CD4-positive, alpha-beta T cell (primary cell): ENCODE data around the gene OR2Y1. TPM values are rescaled to one million over a fixed set of nuclear protein-coding genes. Genes with fewer than 3 reads are reported as not detected.
"Not testable (repeated sequence)": the region's sequence is repeated elsewhere in the genome, so short reads cannot be mapped to it uniquely, and the experiment has no call there.

Experiments
- ATAC-seq: fragments of 200-7000 bp; cut with Tn5 transposase; one replicate; pipeline ENCODE4 v1.10.0; 2022; ENCODE audit warnings: mild to moderate bottlenecking; ENCODE audit not compliant: poor library complexity
- CTCF ChIA-PET: fragments of 350-600 bp; sonication (Branson Sonifier 250); formaldehyde crosslinking; loops from one replicate; lab custom pipeline; 2021; ENCODE audit warnings: antibody characterized with exemption, inconsistent platforms; lab: Charles Lee
- POLR2A ChIA-PET: fragments of 350-600 bp; sonication (Branson Sonifier 250); formaldehyde crosslinking; loops from one replicate; lab custom pipeline; 2021; ENCODE audit warnings: antibody characterized with exemption, inconsistent platforms; lab: Charles Lee
- DNase-seq, 14 experiments: peaks; one replicate each; pipeline ENCODE4 v3.0.0-alpha.2; 2013 to 2020; ENCODE audit warnings: mixed read lengths in 2 of 14
- H3K27ac ChIP-seq, 2 donors: one replicate each; pipeline versions ENCODE4 v1.5.1 to v1.7.0; 2013; ENCODE audit warnings: low read length in 2 of 2, low read depth in 1 of 2, mild to moderate bottlenecking in 1 of 2
- H3K27me3 ChIP-seq, 2 experiments: 1 replicate in 1 of 2; 2 replicates in 1 of 2; pipeline versions ENCODE4 v1.6.1 to v1.7.0; 2013; ENCODE audit warnings: low read length in 2 of 2, control low read depth in 1 of 2, mild to moderate bottlenecking in 1 of 2, moderate library complexity in 1 of 2; ENCODE audit not compliant: insufficient read depth in 2 of 2, control insufficient read depth in 1 of 2
- H3K36me3 ChIP-seq: one replicate; pipeline ENCODE4 v1.6.1; 2013; ENCODE audit warnings: low read length, control low read depth; ENCODE audit not compliant: insufficient read depth
- H3K4me1 ChIP-seq: one replicate; pipeline ENCODE4 v1.6.1; 2013; ENCODE audit warnings: low read length, control low read depth; ENCODE audit not compliant: insufficient read depth
- H3K4me3 ChIP-seq: one replicate; pipeline ENCODE4 v1.5.1; 2013; ENCODE audit warnings: mild to moderate bottlenecking, low read length, moderate library complexity
- H3K9me3 ChIP-seq, 2 experiments: 1 replicate in 1 of 2; 2 replicates in 1 of 2; pipeline versions ENCODE4 v1.6.1 to v1.7.0; 2013; ENCODE audit warnings: low read length in 2 of 2, mild to moderate bottlenecking in 2 of 2, control low read depth in 1 of 2, moderate library complexity in 1 of 2; ENCODE audit not compliant: control insufficient read depth in 1 of 2, insufficient read depth in 1 of 2
- H3K27ac Mint-ChIP-seq: one replicate; pipeline ENCODE4 v1.8.0; 2020; ENCODE audit warnings: mixed read lengths
- H3K27me3 Mint-ChIP-seq: one replicate; pipeline ENCODE4 v1.8.0; 2021; ENCODE audit warnings: mixed read lengths
- H3K36me3 Mint-ChIP-seq: one replicate; pipeline ENCODE4 v1.8.0; 2021; ENCODE audit warnings: low read depth, mixed read lengths
- H3K4me1 Mint-ChIP-seq: one replicate; pipeline ENCODE4 v1.8.0; 2021; ENCODE audit warnings: low read depth, mixed read lengths
- H3K4me3 Mint-ChIP-seq: one replicate; pipeline ENCODE4 v1.8.0; 2020; ENCODE audit warnings: mild to moderate bottlenecking, mixed read lengths
- H3K9me3 Mint-ChIP-seq: one replicate; pipeline ENCODE4 v1.8.0; 2020; ENCODE audit warnings: mixed read lengths
- intact Hi-C, 2 experiments: fragments of 100-400 bp; cut with DNase I in 1 of 2; cut with micrococcal nuclease in 1 of 2; formaldehyde crosslinking; loops; one replicate each; pipeline versions ENCODE4 v1.15.1 to v1.9.0; 2023 to 2025; cut with DNase I, micrococcal nuclease
- polyA plus RNA-seq, 2 donors: library from polyadenylated mRNA; unstranded; fragments of 120-200 nt; gene quantifications; one replicate each; pipeline ENCODE4 v1.2.1, GENCODE V29; 2013
- total RNA-seq, 174 experiments: library from RNA in 2 of 174; stranded (reverse) in 2 of 174; gene quantifications; one replicate each; pipeline ENCODE4 v1.2.3 and lab custom pipeline; 2021 to 2026
- TF ChIP-seq, protein P1 (sequence below): fragments of 200-600 bp; IDR thresholded peaks from one replicate; pipeline ENCODE4 v1.8.0; 2022; ENCODE audit warnings: antibody characterized with exemption, mild to moderate bottlenecking

Gene OR2Y1, protein sequence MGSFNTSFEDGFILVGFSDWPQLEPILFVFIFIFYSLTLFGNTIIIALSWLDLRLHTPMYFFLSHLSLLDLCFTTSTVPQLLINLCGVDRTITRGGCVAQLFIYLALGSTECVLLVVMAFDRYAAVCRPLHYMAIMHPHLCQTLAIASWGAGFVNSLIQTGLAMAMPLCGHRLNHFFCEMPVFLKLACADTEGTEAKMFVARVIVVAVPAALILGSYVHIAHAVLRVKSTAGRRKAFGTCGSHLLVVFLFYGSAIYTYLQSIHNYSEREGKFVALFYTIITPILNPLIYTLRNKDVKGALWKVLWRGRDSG
- not detected for total RNA-seq
- not detected for polyA plus RNA-seq (2013, experiment 1 of 2)
- not detected for polyA plus RNA-seq (2013, experiment 2 of 2)
- total RNA-seq (lab: John Stamatoyannopoulos, UW) = 0 to 0.06 (median 0) reads per million in 172 experiments

DNA sequence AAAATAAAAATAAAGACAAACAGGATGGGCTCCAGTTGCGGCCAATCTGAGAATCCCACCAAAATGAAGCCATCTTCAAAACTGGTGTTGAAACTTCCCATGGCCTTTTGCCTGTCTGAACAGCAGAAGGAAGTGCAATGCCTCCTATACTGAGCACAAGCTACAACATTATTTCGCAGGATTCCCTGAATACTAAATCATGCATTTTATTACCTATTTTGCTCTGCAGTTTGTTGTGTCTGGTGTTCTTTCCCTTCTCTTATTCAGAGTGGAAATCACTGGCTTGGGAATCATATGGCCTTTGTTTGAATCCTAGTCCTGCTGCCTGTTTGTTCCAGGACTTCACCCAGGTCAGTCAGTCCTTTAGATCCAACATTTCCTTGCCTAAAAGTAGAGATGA, at the start of gene OR2Y1:
Gene OR2Y1, minus strand, starts transcription at position 101 of the 400 bp plus-strand sequence. Its CDS starts 0 bp downstream, at position 101.
- H3K4me3 ChIP-seq = no peak within 1 kb of the TSS
- no peaks in the 10 kb centered on the region for H3K4me1 Mint-ChIP-seq
- peaks cover 12 to 14% of the 10 kb centered on the region in 2 experiments for H3K27me3 ChIP-seq
- ChIA-PET CTCF (no interaction called here), POLR2A (no interaction called here)
- intact Hi-C loops = no loop called here
- ATAC-seq (no peak), DNase-seq (no peak)
- H3K9me3 ChIP-seq = no peaks in the 10 kb centered on the region
- no peaks in the 10 kb centered on the region for H3K4me1 ChIP-seq
- peaks cover 45% of the 10 kb centered on the region for H3K27me3 Mint-ChIP-seq
- H3K36me3 Mint-ChIP-seq = no peaks in the 10 kb centered on the region
- no peak within 1 kb of the TSS for H3K27ac ChIP-seq
- TF ChIP-seq, protein P1, sequence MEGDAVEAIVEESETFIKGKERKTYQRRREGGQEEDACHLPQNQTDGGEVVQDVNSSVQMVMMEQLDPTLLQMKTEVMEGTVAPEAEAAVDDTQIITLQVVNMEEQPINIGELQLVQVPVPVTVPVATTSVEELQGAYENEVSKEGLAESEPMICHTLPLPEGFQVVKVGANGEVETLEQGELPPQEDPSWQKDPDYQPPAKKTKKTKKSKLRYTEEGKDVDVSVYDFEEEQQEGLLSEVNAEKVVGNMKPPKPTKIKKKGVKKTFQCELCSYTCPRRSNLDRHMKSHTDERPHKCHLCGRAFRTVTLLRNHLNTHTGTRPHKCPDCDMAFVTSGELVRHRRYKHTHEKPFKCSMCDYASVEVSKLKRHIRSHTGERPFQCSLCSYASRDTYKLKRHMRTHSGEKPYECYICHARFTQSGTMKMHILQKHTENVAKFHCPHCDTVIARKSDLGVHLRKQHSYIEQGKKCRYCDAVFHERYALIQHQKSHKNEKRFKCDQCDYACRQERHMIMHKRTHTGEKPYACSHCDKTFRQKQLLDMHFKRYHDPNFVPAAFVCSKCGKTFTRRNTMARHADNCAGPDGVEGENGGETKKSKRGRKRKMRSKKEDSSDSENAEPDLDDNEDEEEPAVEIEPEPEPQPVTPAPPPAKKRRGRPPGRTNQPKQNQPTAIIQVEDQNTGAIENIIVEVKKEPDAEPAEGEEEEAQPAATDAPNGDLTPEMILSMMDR = no peak
- H3K4me3 Mint-ChIP-seq = no peak within 1 kb of the TSS
- no peak within 1 kb of the TSS for H3K27ac Mint-ChIP-seq
- no peaks in the 10 kb centered on the region for H3K36me3 ChIP-seq
- H3K9me3 Mint-ChIP-seq = no peaks in the 10 kb centered on the region

DNA sequence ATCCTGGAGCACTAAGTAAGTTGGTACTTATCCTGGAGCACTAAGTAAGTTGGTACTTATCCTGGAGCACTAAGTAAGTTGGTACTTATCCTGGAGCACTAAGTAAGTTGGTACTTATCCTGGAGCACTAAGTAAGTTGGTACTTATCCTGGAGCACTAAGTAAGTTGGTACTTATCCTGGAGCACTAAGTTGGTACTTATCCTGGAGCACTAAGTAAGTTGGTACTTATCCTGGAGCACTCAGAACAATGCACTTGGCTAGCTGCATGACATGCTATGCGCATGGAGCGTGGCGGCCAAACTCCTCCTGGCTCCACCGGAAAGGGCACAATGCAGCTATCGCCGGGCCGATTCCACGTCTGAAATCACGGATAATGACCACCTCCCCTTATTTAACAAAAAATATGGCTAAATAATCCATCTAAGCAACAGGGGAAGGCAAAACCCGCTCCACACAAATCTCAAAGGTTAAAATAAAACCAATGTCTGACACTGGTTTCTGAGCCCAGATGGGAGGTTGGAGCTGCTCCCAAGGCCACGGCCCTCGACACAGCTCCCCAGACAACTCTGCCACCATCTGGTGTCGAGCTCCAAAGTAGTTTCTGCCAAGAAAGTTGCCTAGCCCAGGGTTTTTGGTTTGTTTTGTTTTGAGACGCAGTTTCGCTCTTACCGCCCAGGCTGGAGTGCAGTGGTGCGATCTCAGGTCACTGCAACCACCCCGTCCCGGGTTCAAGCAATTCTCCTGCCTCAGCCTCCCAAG, 49.0 kb upstream of the OR2Y1 start:
- H3K4me3 ChIP-seq, DNase-seq, H3K27me3 ChIP-seq, H3K27me3 Mint-ChIP-seq, CTCF ChIA-PET, H3K27ac ChIP-seq, H3K4me3 Mint-ChIP-seq, H3K9me3 ChIP-seq, ATAC-seq, H3K9me3 Mint-ChIP-seq: not testable (repeated sequence)
- Mint-ChIP-seq H3K36me3 (peaks cover 50% of the 10 kb centered on the region), H3K4me1 (peaks cover 38% of the 10 kb centered on the region), H3K27ac (peak overlapping the region; percentile 85)
- Histone ChIP-seq H3K4me1 (peaks cover 56% of the 10 kb centered on the region), H3K36me3 (peaks cover 57% of the 10 kb centered on the region)
- intact Hi-C loops = loop anchor here (5.0 to 10.0 kb wide), 3 partner anchors 46 to 368 kb away; no protein-coding TSS in a partner anchor
- POLR2A ChIA-PET = interaction anchor here (0.8 to 6.8 kb wide), 4 partner anchors 11 to 42 kb away, joined by 3 to 40 read pairs (median 4); no protein-coding TSS in a partner anchor

DNA sequence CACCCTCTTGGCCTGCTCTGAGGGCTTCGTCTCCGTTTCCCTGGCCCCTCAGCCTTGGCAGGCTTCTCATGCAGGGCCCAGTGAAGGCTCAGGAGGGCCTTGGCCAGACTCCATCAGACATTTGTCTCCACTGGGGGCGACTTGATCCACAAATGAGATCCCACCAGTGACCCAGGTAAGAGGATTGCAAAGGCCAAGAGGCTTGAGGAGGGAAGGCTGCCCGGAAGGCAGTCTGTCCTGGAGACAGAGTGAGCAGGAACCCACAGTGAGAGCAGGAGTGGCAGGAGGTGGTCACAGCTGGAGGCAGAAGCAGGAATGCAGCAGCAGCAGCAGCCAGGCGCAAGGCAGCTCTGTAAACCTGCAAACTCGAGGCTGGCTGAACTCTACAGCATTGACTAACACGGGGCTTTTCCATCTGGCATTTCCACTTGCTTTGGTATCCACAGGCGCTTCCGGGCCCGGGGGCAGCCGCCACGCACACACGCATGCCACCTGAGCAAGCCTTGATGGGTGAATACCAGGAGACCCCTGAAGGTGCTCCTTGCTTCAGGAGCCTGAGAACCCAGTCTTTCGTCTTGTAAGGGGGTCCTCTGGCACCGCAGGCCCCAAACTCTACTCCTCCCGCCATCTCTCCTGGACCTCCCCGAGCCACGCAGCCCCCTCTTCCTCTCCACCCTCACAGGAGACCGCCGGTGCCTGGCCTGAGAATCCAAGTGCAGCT, 48.0 kb upstream of the OR2Y1 start:
- no peak for ATAC-seq
- no peaks in the 10 kb centered on the region for H3K27me3 Mint-ChIP-seq
- ChIA-PET CTCF (no interaction called here), POLR2A (interaction anchor here (1.3 to 6.8 kb wide), 3 partner anchors 15 to 43 kb away, joined by 4 to 40 read pairs (median 38); partner anchors contain the start of gene MGAT1)
- TF ChIP-seq, protein P1 = no peak
- peaks cover 41% of the 10 kb centered on the region for H3K36me3 Mint-ChIP-seq
- peak overlapping the region in 1 of 2 donors; percentile 3 for H3K27ac ChIP-seq
- peaks cover 48% of the 10 kb centered on the region for H3K36me3 ChIP-seq
- H3K9me3 Mint-ChIP-seq = no peaks in the 10 kb centered on the region
- H3K27me3 ChIP-seq = no peaks in the 10 kb centered on the region
- no peak overlapping the region for H3K4me3 Mint-ChIP-seq
- no peak overlapping the region for H3K4me3 ChIP-seq
- H3K4me1 Mint-ChIP-seq = peaks cover 38% of the 10 kb centered on the region
- intact Hi-C loops = loop anchor here (2.0 to 10.0 kb wide), 4 partner anchors 13 to 369 kb away; no protein-coding TSS in a partner anchor
- no peaks in the 10 kb centered on the region for H3K9me3 ChIP-seq
- H3K4me1 ChIP-seq = peaks cover 52% of the 10 kb centered on the region
- no peak for DNase-seq
- H3K27ac Mint-ChIP-seq = peak overlapping the region; percentile 85
